DND-41 (cell line): Measurements from ENCODE around the gene ZBTB8B.
"Not testable (repeated sequence)": the region's sequence is repeated elsewhere in the genome, so short reads cannot be mapped to it uniquely, and the experiment has no call there.

Source experiments
- EZH2 ChIP-seq: IDR thresholded peaks from 3 replicates; pipeline ENCODE4 v1.6.1; 2012; ENCODE audit warnings: borderline replicate concordance, low read depth, mild to moderate bottlenecking, moderate library complexity, low read length, inconsistent platforms; ENCODE audit not compliant: severe bottlenecking
- TF ChIP-seq, protein P1 (sequence below): IDR thresholded peaks from 2 replicates; pipeline ENCODE4 v1.5.1; 2012; ENCODE audit warnings: borderline replicate concordance, low read length, moderate library complexity, mild to moderate bottlenecking; ENCODE audit not compliant: poor library complexity, severe bottlenecking; ENCODE audit errors: extremely low read depth

DNA sequence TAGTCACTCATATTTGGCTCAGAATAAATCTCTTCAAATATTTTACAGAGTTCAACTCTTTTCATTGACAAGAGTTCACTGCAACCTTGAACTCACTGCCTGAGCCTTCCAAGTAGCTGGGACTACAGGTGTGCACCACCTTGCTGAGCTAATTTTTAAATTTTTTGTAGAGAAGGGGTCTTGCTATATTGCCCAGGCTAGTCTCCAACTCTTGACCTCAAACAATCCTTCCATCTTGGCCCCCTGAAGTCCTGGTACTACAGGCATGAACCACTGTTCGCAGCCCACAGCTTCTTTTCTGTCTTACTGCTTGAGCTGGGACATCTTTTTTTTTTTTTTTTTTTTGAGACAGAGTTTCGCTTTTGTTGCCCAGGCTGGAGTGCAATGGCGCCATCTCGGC is 26.1 kb upstream of the ZBTB8B start:
- TF ChIP-seq, protein P1, sequence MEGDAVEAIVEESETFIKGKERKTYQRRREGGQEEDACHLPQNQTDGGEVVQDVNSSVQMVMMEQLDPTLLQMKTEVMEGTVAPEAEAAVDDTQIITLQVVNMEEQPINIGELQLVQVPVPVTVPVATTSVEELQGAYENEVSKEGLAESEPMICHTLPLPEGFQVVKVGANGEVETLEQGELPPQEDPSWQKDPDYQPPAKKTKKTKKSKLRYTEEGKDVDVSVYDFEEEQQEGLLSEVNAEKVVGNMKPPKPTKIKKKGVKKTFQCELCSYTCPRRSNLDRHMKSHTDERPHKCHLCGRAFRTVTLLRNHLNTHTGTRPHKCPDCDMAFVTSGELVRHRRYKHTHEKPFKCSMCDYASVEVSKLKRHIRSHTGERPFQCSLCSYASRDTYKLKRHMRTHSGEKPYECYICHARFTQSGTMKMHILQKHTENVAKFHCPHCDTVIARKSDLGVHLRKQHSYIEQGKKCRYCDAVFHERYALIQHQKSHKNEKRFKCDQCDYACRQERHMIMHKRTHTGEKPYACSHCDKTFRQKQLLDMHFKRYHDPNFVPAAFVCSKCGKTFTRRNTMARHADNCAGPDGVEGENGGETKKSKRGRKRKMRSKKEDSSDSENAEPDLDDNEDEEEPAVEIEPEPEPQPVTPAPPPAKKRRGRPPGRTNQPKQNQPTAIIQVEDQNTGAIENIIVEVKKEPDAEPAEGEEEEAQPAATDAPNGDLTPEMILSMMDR = not testable (repeated sequence)
- TF ChIP-seq EZH2 = not testable (repeated sequence)
